ENCODE data around the gene CYTH1.

DNA sequence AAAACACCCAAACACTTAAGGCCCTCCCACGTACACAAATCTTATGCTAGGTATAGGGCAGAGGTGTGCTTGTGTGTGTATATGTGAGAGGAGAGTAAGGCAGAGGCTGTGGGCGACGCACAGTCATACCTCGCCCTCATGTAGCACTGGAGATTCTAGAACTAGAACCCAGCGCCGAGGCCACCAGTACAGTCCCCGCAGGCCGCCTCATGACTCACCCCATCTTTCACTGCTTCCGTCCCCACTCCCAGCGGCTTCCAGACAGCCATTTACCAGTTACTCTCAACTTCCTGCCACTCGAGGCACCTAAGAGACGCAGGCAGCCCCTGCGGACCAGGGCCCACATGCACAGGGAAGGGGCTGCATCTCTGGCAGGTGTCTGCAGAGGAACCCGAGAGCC, 23.2 kb upstream of the CYTH1 start:
- TF ChIP-seq EZH2 (IDR thresholded peaks at IDR 0.05; ENCODE audit: insufficient read depth, poor library complexity, severe bottlenecking) (no peak), EZH2phosphoT487 (IDR thresholded peaks at IDR 0.05; ENCODE audit: insufficient read depth, low read depth) (no peak)

Data from GM23248 (cell line).